IPS-NIHi7 (cell line): Measurements from ENCODE around the gene SLC6A20.
"Not testable (repeated sequence)": the region's sequence is repeated elsewhere in the genome, so short reads cannot be mapped to it uniquely, and the experiment has no call there.

ENCODE experiments used
- DNase-seq: peaks from one replicate; pipeline ENCODE4 v3.0.0; 2012; ENCODE audit warnings: mixed read lengths; ENCODE audit errors: extremely low spot score

Gene SLC6A20

GRCh38 chr3:45758871-45759270 is 37.5 kb downstream of the SLC6A20 start:
- no peak for DNase-seq

DNA sequence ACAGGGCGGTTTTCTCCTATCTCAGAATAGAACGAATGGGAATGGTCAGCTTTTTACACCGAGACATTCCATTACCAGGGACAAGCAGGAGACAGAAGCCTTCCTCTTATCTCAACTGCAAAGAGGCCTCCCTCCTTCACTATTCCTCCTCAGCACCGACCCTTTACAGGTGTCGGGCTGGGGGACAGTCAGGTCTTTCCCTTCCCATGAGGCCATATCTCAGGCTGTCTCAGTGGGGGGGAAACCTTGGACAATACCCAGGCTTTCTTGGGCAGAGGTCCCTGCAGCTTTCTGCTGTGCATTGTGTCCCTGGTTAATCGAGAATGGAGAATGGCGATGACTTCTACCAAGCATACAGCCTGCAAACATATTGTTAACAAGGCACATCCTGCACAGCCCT is 39.2 kb downstream of the SLC6A20 start:
- not testable (repeated sequence) for DNase-seq

GRCh38 chr3:45756055-45756454 is 40.3 kb downstream of the SLC6A20 start:
- peak; percentile 13 for DNase-seq

- no peak for DNase-seq
Measured at GRCh38 chr3:45754461-45754860, 41.9 kb downstream of the SLC6A20 start.

- DNase-seq: no peak
Measured at GRCh38 chr3:45753095-45753494, 43.2 kb downstream of the SLC6A20 start.

GRCh38 chr3:45751537-45752242 is 44.6 kb downstream of the SLC6A20 start:
- no peak for DNase-seq

DNA sequence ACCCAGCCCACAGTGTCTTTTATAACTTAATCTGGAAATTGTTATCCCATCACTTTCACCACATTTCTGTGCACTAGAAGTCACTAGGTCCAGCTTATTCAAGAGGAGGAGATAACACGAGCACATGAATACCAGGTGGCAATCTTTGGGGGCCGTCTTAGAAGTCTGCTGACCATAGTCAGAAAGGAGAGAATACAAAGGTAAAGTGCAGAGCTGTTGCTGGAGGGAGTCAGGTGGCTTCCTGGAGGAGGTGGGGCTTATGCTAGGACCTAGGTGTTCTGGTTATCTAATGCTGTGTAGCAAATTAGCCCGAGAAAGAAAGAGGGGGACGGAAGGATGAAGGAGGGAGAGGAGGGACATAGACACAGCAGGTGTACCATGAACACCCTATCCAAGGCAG is 46.5 kb downstream of the SLC6A20 start:
- no peak for DNase-seq

- DNase-seq: not testable (repeated sequence)
Measured at GRCh38 chr3:45749036-45749600, 47.2 kb downstream of the SLC6A20 start.

DNA sequence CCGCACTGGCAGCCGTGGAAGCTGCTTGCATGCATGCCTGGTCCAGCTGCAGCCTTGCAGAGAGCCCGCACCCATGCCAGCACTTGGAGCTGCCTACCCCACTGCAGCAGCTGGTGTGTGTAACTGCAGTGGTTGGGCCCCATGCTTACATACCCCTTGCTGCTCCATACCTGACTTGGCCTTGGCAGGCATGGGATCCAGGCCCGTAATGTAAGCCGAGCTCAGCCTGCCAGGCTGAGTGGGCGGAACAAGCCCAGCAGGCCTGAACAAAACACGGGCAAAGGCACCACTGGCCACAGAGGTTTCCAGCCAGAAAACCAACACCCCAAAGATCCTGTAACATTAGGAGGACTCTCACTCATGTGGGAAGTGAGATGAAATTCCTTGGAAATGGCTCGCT is 48.3 kb downstream of the SLC6A20 start:
- no peak for DNase-seq

DNA sequence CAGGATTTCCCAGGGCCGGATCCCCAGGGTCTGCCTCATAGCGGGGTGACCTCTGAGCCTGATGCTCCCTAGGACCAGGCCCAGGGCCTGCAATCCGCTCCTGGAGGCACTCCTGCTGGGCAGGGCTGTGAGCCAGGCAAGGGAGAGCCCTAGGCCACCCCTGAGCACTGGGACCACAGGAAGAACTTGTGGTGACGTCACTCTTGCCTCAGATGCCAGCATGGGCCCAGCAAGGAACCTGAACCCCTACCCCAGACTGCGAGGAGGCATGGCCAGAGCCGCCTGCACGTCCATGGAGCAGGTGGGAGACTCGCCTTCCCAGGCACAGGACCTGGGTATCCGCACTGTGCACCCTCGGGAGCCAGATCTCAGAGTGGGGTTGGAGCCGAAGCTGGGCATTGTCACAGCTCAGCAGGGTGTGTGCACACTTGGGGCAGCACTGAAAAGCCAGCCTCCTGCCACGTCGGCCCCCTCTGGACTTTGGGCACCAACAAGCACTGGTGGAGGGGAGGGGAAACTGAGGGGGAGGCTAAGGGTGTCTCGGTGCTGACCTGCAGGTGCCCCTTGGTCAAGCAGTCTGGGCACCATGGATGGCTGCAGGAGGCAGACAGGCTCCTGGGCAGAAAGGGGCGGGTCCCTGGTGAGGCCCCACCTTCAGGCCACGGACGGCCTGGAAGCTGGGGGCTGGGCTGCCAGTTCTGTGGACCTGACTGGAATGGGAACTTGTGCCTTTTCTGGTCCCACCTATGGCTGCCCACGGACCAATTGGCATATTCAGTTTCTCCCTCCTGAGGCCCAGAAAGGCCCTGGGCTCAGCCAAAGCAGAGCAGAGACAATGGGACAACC is 49.3 kb downstream of the SLC6A20 start:
- DNase-seq: no peak

GRCh38 chr3:45746165-45746776 is 50.1 kb downstream of the SLC6A20 start:
- no peak for DNase-seq

- DNase-seq: no peak
Measured at GRCh38 chr3:45742461-45743089, 53.8 kb downstream of the SLC6A20 start.

GRCh38 chr3:45741742-45742460 is 54.4 kb downstream of the SLC6A20 start:
- DNase-seq: no peak

- DNase-seq: no peak
Measured at GRCh38 chr3:45741247-45741646, 55.1 kb downstream of the SLC6A20 start.

- DNase-seq: no peak
Measured at GRCh38 chr3:45739991-45740390, 56.3 kb downstream of the SLC6A20 start.

- DNase-seq: no peak
Measured at GRCh38 chr3:45737234-45737633, 59.1 kb downstream of the SLC6A20 start.

GRCh38 chr3:45736707-45737106 is 59.6 kb downstream of the SLC6A20 start:
- DNase-seq: no peak

GRCh38 chr3:45730409-45731154 is 65.8 kb downstream of the SLC6A20 start:
- no peak for DNase-seq

DNA sequence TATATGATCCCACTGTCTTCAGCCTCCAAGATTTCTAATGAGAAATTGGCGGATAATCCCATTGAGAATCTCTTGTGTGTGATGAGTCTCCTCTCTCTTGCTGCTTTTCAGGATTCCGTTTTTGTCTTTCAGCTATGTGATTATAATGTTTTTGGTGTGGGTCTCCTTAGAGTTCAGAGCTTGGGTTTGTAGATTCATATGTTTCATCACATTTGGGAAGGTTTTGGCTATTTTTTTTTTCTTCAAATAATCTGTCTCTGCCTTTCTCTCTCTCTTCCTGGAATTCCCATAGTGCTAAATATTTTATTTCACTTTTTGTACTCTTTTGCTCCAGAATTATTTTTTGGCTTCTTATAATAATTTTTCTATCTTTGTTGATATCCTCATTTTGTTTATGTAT is 66.7 kb downstream of the SLC6A20 start:
- no peak for DNase-seq

DNA sequence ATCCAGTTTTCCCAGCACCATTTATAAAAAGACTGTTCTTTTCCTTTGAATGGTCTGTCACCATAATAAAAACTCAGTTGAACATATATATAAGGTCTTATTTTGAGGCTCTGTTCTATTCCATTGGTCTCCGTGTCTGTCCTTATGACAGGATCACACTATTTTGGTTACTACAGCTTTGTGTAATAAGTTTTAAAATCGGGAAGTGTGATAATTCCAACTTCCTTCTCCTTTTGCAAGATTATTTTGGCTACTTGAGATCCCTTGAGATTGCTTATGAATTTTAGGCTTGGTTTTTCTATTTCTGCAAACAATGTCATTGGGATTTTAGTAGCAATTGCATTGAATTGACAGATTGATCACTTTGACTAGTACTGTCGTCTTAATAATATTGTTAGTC is 71.4 kb downstream of the SLC6A20 start:
- DNase-seq: no peak
